ENCODE measurements around the gene ANKMY1.

The ANKMY1 gene

GRCh38 chr2:240439698-240440151 lies 118.1 kb downstream of the ANKMY1 start:
- Histone ChIP-seq H3K27me3 (ENCODE audit: control insufficient read depth in 1 of 2, insufficient read depth in 2 of 2, low read length in 2 of 2) (peaks cover 16 to 18% of the 10 kb centered on the region in 2 donors), H3K9ac (ENCODE audit: low read depth in 1 of 2, low read length in 2 of 2) (no peak overlapping the region), H3K4me3 (ENCODE audit: low read depth in 1 of 2, low read length in 2 of 2) (no peak overlapping the region), H3K4me1 (ENCODE audit: control insufficient read depth in 1 of 2, insufficient read depth in 2 of 2, low read length in 2 of 2) (peaks cover 0 to 14% of the 10 kb centered on the region in 2 donors), H3K36me3 (ENCODE audit: control insufficient read depth in 1 of 2, insufficient read depth in 2 of 2, low read length in 2 of 2) (no peaks in the 10 kb centered on the region), H3K27ac (ENCODE audit: low read depth, low read length) (no peak overlapping the region), H3K9me3 (ENCODE audit: control insufficient read depth in 1 of 2, low read length in 2 of 2) (no peaks in the 10 kb centered on the region)

DNA sequence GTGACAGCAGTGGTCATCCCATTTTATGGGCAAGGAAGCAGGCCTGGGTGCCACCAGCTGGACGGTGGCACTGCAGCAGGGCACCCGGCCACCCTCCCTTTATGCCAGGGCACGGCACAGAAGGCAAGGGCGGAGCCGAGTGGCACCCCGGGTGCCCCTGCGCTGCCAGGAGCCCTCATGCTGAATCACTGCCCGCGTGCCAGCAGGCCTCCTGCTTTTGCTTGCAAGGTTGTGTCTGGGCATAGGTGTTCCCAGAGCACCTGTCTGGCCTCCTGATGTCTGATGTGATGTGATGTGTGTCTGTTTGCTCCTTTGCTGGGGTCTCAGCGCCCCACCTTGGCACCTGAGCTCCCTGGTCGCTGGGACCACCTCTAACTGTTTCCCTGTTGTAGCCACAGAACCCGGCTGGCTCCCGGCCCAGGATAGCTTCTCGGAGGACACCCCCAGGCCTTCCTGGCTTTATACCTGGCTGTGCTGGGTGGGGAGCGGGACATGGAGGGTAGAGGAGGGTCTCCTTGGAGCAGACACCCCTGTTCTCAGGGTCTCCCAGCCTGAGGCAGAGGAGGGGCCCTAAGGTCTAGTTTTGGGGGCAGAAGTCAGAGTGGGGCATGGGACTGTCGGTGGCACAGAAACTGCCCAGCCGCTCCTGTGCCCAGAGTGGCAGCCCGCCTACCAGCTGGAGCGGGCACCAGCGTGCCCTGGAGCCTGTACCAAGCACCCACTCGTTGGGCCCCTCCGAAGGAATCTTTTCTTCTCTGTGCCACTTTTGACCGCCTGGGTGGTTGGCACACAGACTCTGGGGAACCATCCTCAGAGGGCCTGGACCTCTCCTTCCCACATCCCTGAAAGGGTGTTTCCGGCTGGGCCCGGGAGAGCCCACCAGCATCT lies 118.7 kb downstream of the ANKMY1 start:
- H3K27ac ChIP-seq (ENCODE audit: low read depth, low read length): no peak overlapping the region
- H3K4me3 ChIP-seq (ENCODE audit: low read depth in 1 of 2, low read length in 2 of 2): no peak overlapping the region

GRCh38 chr2:240437861-240438809 lies 119.7 kb downstream of the ANKMY1 start:
- peaks cover 16 to 22% of the 10 kb centered on the region in 2 donors for H3K27me3 ChIP-seq (ENCODE audit: control insufficient read depth in 1 of 2, insufficient read depth in 2 of 2, low read length in 2 of 2)
- no peaks in the 10 kb centered on the region for H3K36me3 ChIP-seq (ENCODE audit: control insufficient read depth in 1 of 2, insufficient read depth in 2 of 2, low read length in 2 of 2)
- peak overlapping the region in 1 of 2 donors; percentile 30 for H3K4me3 ChIP-seq (ENCODE audit: low read depth in 1 of 2, low read length in 2 of 2)
- H3K4me1 ChIP-seq (ENCODE audit: control insufficient read depth in 1 of 2, insufficient read depth in 2 of 2, low read length in 2 of 2): peaks cover 0 to 14% of the 10 kb centered on the region in 2 donors
- H3K9me3 ChIP-seq (ENCODE audit: control insufficient read depth in 1 of 2, low read length in 2 of 2): no peaks in the 10 kb centered on the region
- no peak overlapping the region for H3K27ac ChIP-seq (ENCODE audit: low read depth, low read length)
- H3K9ac ChIP-seq (ENCODE audit: low read depth in 1 of 2, low read length in 2 of 2): no peak overlapping the region

More for the DNA sequence above, 118.7 kb downstream of the ANKMY1 start:
- H3K9me3 ChIP-seq (ENCODE audit: control insufficient read depth in 1 of 2, low read length in 2 of 2): no peaks in the 10 kb centered on the region
- H3K9ac ChIP-seq (ENCODE audit: low read depth in 1 of 2, low read length in 2 of 2): no peak overlapping the region
- no peaks in the 10 kb centered on the region for H3K36me3 ChIP-seq (ENCODE audit: control insufficient read depth in 1 of 2, insufficient read depth in 2 of 2, low read length in 2 of 2)
- H3K4me1 ChIP-seq (ENCODE audit: control insufficient read depth in 1 of 2, insufficient read depth in 2 of 2, low read length in 2 of 2): peaks cover 0 to 14% of the 10 kb centered on the region in 2 donors
- H3K27me3 ChIP-seq (ENCODE audit: control insufficient read depth in 1 of 2, insufficient read depth in 2 of 2, low read length in 2 of 2): peaks cover 16 to 18% of the 10 kb centered on the region in 2 donors

DNA sequence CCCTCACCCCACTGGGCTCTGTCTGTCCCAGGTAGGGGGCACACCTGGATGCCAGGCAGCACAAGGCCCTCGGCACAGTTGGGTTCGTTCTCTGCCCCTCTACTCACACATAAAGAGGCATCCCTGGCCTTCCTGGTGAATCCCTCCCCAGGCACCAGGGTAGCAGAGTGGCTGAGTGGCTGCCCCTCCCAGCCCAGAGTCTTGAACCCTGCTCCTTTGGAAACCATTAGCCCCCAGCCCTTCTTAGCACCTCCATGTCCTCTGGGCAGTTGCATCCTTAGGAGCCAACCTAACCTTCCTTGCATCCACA lies 120.3 kb downstream of the ANKMY1 start:
- H3K9ac ChIP-seq (ENCODE audit: low read depth in 1 of 2, low read length in 2 of 2): no peak overlapping the region
- peak overlapping the region in 1 of 2 donors; percentile 30 for H3K4me3 ChIP-seq (ENCODE audit: low read depth in 1 of 2, low read length in 2 of 2)
- no peak overlapping the region for H3K27ac ChIP-seq (ENCODE audit: low read depth, low read length)
- H3K9me3 ChIP-seq (ENCODE audit: control insufficient read depth in 1 of 2, low read length in 2 of 2): no peaks in the 10 kb centered on the region
- H3K4me1 ChIP-seq (ENCODE audit: control insufficient read depth in 1 of 2, insufficient read depth in 2 of 2, low read length in 2 of 2): peaks cover 0 to 14% of the 10 kb centered on the region in 2 donors
- no peaks in the 10 kb centered on the region for H3K36me3 ChIP-seq (ENCODE audit: control insufficient read depth in 1 of 2, insufficient read depth in 2 of 2, low read length in 2 of 2)
- H3K27me3 ChIP-seq (ENCODE audit: control insufficient read depth in 1 of 2, insufficient read depth in 2 of 2, low read length in 2 of 2): peaks cover 18 to 23% of the 10 kb centered on the region in 2 donors

GRCh38 chr2:240436683-240437550 lies 120.9 kb downstream of the ANKMY1 start:
- H3K9ac ChIP-seq (ENCODE audit: low read depth in 1 of 2, low read length in 2 of 2): no peak overlapping the region
- H3K4me3 ChIP-seq (ENCODE audit: low read depth in 1 of 2, low read length in 2 of 2): peak overlapping the region; percentile 30 to 45
- peaks cover 20 to 23% of the 10 kb centered on the region in 2 donors for H3K27me3 ChIP-seq (ENCODE audit: control insufficient read depth in 1 of 2, insufficient read depth in 2 of 2, low read length in 2 of 2)
- H3K4me1 ChIP-seq (ENCODE audit: control insufficient read depth in 1 of 2, insufficient read depth in 2 of 2, low read length in 2 of 2): peaks cover 0 to 14% of the 10 kb centered on the region in 2 donors
- no peaks in the 10 kb centered on the region for H3K9me3 ChIP-seq (ENCODE audit: control insufficient read depth in 1 of 2, low read length in 2 of 2)
- H3K36me3 ChIP-seq (ENCODE audit: control insufficient read depth in 1 of 2, insufficient read depth in 2 of 2, low read length in 2 of 2): no peaks in the 10 kb centered on the region
- no peak overlapping the region for H3K27ac ChIP-seq (ENCODE audit: low read depth, low read length)

DNA sequence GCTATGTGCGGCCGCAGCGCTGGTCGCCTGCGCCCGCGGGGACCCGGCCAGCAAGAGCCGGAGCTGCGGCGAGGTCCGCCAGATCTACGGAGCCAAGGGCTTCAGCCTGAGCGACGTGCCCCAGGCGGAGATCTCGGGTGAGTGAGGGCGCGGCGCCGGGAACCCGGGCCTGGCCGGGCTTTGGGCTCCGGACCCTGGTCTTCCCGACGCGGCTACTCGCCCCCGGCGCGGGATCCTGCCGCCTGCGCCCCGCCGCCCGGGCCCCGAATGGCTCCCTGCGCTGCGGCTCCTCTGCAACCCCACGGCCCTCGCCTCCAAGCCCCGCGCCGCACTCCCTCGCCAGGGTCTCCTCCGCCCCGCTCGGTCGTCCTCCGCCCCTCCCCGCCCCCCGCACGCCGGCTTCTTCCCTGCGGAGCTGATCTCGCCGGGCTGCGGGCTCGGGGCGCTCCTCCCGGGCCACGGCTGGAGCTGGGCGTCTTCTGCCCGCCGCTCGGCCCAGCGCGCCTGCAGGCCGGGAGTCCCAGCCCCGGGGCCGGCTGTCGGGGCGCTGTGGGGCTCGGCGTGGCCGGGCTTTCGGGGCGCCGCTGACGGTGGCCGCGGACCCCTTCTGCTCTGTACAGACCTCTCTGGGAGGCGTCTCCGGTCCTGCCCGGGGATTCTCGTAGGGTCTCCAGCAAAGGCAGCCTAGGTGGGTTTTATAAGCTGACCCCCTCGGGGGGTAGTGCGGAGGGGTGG lies 121.7 kb downstream of the ANKMY1 start:
- no peaks in the 10 kb centered on the region for H3K9me3 ChIP-seq (ENCODE audit: control insufficient read depth in 1 of 2, low read length in 2 of 2)
- peak overlapping the region; percentile 50 for H3K27ac ChIP-seq (ENCODE audit: low read depth, low read length)
- H3K36me3 ChIP-seq (ENCODE audit: control insufficient read depth in 1 of 2, insufficient read depth in 2 of 2, low read length in 2 of 2): no peaks in the 10 kb centered on the region
- peak overlapping the region; percentile 50 to 55 for H3K4me3 ChIP-seq (ENCODE audit: low read depth in 1 of 2, low read length in 2 of 2)
- H3K9ac ChIP-seq (ENCODE audit: low read depth in 1 of 2, low read length in 2 of 2): no peak overlapping the region
- peaks cover 20 to 23% of the 10 kb centered on the region in 2 donors for H3K27me3 ChIP-seq (ENCODE audit: control insufficient read depth in 1 of 2, insufficient read depth in 2 of 2, low read length in 2 of 2)
- H3K4me1 ChIP-seq (ENCODE audit: control insufficient read depth in 1 of 2, insufficient read depth in 2 of 2, low read length in 2 of 2): peaks cover 0 to 14% of the 10 kb centered on the region in 2 donors

DNA sequence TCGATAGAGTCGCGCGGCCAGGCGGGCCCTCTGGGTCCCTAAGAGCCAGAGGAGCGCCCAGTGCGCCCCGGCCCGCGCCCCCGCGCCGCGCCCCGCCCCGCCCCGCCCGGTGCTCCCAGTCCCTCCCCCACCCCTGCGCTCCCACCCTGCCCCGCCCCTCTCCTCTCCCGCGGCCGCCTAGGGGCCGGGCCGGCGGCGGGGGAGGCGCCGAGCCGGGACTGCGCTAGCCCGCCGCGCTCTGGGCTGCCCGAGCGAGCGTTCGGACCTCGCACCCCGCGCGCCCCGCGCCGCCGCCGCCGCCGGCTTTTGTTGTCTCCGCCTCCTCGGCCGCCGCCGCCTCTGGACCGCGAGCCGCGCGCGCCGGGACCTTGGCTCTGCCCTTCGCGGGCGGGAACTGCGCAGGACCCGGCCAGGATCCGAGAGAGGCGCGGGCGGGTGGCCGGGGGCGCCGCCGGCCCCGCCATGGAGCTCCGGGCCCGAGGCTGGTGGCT lies 122.3 kb downstream of the ANKMY1 start, which contains the start of gene GPC1:
GPC1 (plus strand) TSS at position 207 of the 491 bp plus-strand sequence; CDS start at position 463, 256 bp downstream.
- peak within 1 kb of the TSS in 1 of 2 donors; percentile 18 for H3K9ac ChIP-seq (ENCODE audit: low read depth in 1 of 2, low read length in 2 of 2)
- peaks cover 0 to 14% of the 10 kb centered on the region in 2 donors for H3K4me1 ChIP-seq (ENCODE audit: control insufficient read depth in 1 of 2, insufficient read depth in 2 of 2, low read length in 2 of 2)

DNA sequence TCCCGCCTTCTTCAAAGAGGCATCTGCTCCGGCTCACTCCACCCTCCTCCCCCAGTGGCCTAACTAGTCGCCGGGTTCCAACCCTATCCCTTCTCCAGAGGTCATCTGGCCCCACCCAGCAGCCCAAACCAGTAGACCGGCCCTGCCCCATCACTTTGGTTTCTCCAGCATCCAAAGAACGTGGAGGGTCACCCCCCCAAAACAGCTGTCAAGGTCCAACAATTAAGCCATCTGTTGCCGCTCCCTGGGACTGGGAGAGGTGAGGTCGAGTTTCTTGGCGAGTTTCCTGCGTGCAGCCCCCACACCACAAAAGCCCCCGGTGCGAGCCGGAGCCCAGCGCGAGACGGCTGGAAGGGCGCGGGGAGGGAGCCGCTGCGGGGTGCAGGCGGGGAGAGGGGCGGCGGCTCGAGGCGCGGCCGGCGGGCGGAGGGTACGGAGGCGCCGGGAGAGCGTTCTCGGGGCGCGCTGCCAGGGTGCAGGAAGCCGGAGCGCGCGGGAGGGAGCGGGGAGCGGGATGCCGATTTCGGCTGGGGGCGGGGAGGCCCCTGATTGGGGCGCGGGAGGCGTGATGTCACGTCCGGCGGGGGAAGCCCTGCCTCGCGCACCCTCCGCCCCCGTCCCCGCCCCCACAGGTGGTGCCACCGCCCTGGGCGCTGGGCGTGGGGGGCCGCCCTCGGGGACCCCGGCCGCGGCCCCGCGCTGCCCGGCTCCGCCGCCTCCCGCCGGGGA lies 122.9 kb downstream of the ANKMY1 start:
- Histone ChIP-seq H3K4me1 (ENCODE audit: control insufficient read depth in 1 of 2, insufficient read depth in 2 of 2, low read length in 2 of 2) (peaks cover 0 to 14% of the 10 kb centered on the region in 2 donors), H3K9ac (ENCODE audit: low read depth in 1 of 2, low read length in 2 of 2) (peak overlapping the region in 1 of 2 donors; percentile 18), H3K4me3 (ENCODE audit: low read depth in 1 of 2, low read length in 2 of 2) (peak overlapping the region; percentile 47 to 58), H3K9me3 (ENCODE audit: control insufficient read depth in 1 of 2, low read length in 2 of 2) (no peaks in the 10 kb centered on the region), H3K27ac (ENCODE audit: low read depth, low read length) (peak overlapping the region; percentile 50), H3K27me3 (ENCODE audit: control insufficient read depth in 1 of 2, insufficient read depth in 2 of 2, low read length in 2 of 2) (peaks cover 20 to 23% of the 10 kb centered on the region in 2 donors), H3K36me3 (ENCODE audit: control insufficient read depth in 1 of 2, insufficient read depth in 2 of 2, low read length in 2 of 2) (no peaks in the 10 kb centered on the region)

More for the DNA sequence above, 122.3 kb downstream of the ANKMY1 start, which contains the start of gene GPC1:
- Histone ChIP-seq H3K9me3 (ENCODE audit: control insufficient read depth in 1 of 2, low read length in 2 of 2) (no peaks in the 10 kb centered on the region), H3K36me3 (ENCODE audit: control insufficient read depth in 1 of 2, insufficient read depth in 2 of 2, low read length in 2 of 2) (no peaks in the 10 kb centered on the region), H3K27me3 (ENCODE audit: control insufficient read depth in 1 of 2, insufficient read depth in 2 of 2, low read length in 2 of 2) (peaks cover 20 to 23% of the 10 kb centered on the region in 2 donors), H3K4me3 (ENCODE audit: low read depth in 1 of 2, low read length in 2 of 2) (peak within 1 kb of the TSS; percentile 50 to 58), H3K27ac (ENCODE audit: low read depth, low read length) (peak within 1 kb of the TSS; percentile 50)

Measured in duodenal mucosa (tissue), 2 donors.